Kasumi-1 (cell line): ENCODE results near the gene SEMA7A.

Source experiments
- DNase-seq, 2 experiments: peaks; one replicate each; lab custom pipeline; 2025; lab: John Stamatoyannopoulos, UW

SEMA7A gene

GRCh38 chr15:74387141-74387541 is 46.6 kb downstream of the SEMA7A start:
- no peak for DNase-seq

GRCh38 chr15:74386496-74387140 is 47.1 kb downstream of the SEMA7A start:
- DNase-seq = no peak

- no peak for DNase-seq
Observed at GRCh38 chr15:74385733-74386132, 48.0 kb downstream of the SEMA7A start.

GRCh38 chr15:74384881-74385643 is 48.7 kb downstream of the SEMA7A start:
- DNase-seq = no peak

- no peak for DNase-seq
Observed at GRCh38 chr15:74384566-74384880, 49.2 kb downstream of the SEMA7A start.

- no peak for DNase-seq
Observed at GRCh38 chr15:74383695-74384565, 49.8 kb downstream of the SEMA7A start.

- DNase-seq = no peak
Observed at GRCh38 chr15:74383286-74383685, 50.5 kb downstream of the SEMA7A start.

- DNase-seq = peak; percentile 61 to 69
Observed at GRCh38 chr15:74382004-74382816, 51.5 kb downstream of the SEMA7A start.

GRCh38 chr15:74381481-74381880 is 52.3 kb downstream of the SEMA7A start:
- DNase-seq = no peak

GRCh38 chr15:74381190-74381453 is 52.6 kb downstream of the SEMA7A start:
- DNase-seq = no peak

- DNase-seq = no peak
Observed at GRCh38 chr15:74380361-74381189, 53.2 kb downstream of the SEMA7A start.

GRCh38 chr15:74378848-74379247 is 54.9 kb downstream of the SEMA7A start:
- DNase-seq = peak in 1 of 2 experiments; percentile 3

GRCh38 chr15:74377831-74378766 is 55.7 kb downstream of the SEMA7A start:
- no peak for DNase-seq

- DNase-seq = no peak
Observed at GRCh38 chr15:74376825-74377581, 56.8 kb downstream of the SEMA7A start.

GRCh38 chr15:74376226-74376625 is 57.5 kb downstream of the SEMA7A start:
- DNase-seq = no peak

- DNase-seq = peak; percentile 84 to 89
Observed at GRCh38 chr15:74375303-74375693, 58.5 kb downstream of the SEMA7A start.

- DNase-seq = no peak
Observed at GRCh38 chr15:74374648-74375302, 59.0 kb downstream of the SEMA7A start.

GRCh38 chr15:74373731-74374647 is 59.8 kb downstream of the SEMA7A start:
- peak; percentile 81 to 89 for DNase-seq
